ENCODE data around the gene NEURL1B. TPM values are rescaled to one million over a fixed set of nuclear protein-coding genes. Genes with fewer than 3 reads are reported as not detected.

The NEURL1B gene
- polyA plus RNA-seq, 1 donor (not counting 4 experiments of a cell fraction or from before 2014, with no cell fraction given), result 0.43 TPM

GRCh38 chr5:172726966-172727365 is 85.9 kb downstream of the NEURL1B start:
- no peak overlapping the region for H3K27ac ChIP-seq (ENCODE audit: control insufficient read depth, insufficient read depth, low read length)
- no peaks in the 10 kb centered on the region for H3K79me2 ChIP-seq (ENCODE audit: control insufficient read depth, insufficient read depth, low read length)
- no peak overlapping the region for H3K9ac ChIP-seq (ENCODE audit: control insufficient read depth, extremely low read depth, insufficient read depth, low read length)
- H3K4me1 ChIP-seq (ENCODE audit: control insufficient read depth, extremely low read depth, insufficient read depth, low read length), result peaks cover 10% of the 10 kb centered on the region
- H3K4me3 ChIP-seq (ENCODE audit: control insufficient read depth in 2 of 3, extremely low read depth in 1 of 3, insufficient read depth in 2 of 3, low read depth in 1 of 3, low read length in 3 of 3), result no peak overlapping the region
- peaks cover 11% of the 10 kb centered on the region for H3K27me3 ChIP-seq (ENCODE audit: control insufficient read depth, extremely low read depth, insufficient read depth, low read length)
- no peaks in the 10 kb centered on the region for H3K36me3 ChIP-seq (ENCODE audit: control insufficient read depth in 2 of 2, extremely low read depth in 1 of 2, insufficient read depth in 2 of 2, low read length in 2 of 2)
- FAIRE-seq (no peak), DNase-seq (ENCODE audit: low read depth, low spot score) (no peak)
- no peaks in the 10 kb centered on the region for H3K9me1 ChIP-seq (ENCODE audit: control insufficient read depth, extremely low read depth, insufficient read depth, low read length)
- H2AFZ ChIP-seq (ENCODE audit: control insufficient read depth, low read length), result no peak overlapping the region
- no peak overlapping the region for H3K4me2 ChIP-seq (ENCODE audit: control insufficient read depth, extremely low read depth, insufficient read depth, low read depth, low read length)
- no peaks in the 10 kb centered on the region for H4K20me1 ChIP-seq (ENCODE audit: control insufficient read depth, extremely low read depth, insufficient read depth, low read length)
- no peaks in the 10 kb centered on the region for H3K9me3 ChIP-seq (ENCODE audit: control insufficient read depth, low read depth, low read length)
- dilution Hi-C loops (cut with MboI; ENCODE audit: extremely low pct_ligation_motif_present, low sequenced_read_pairs), result no loop called here
- TF ChIP-seq CTCF (optimal IDR thresholded peaks at IDR 0.05 in 1 of 3, IDR thresholded peaks at IDR 0.05 in 1 of 3, conservative IDR thresholded peaks at IDR 0.05 in 1 of 3; ENCODE audit: extremely low read depth in 1 of 3, insufficient read depth in 2 of 3, low read length in 3 of 3), result no peak
- no peak for TF ChIP-seq EZH2 (IDR thresholded peaks at IDR 0.05; ENCODE audit: low read length)

- Histone ChIP-seq H3K27ac (ENCODE audit: control insufficient read depth, insufficient read depth, low read length) (no peak overlapping the region), H3K9me1 (ENCODE audit: control insufficient read depth, extremely low read depth, insufficient read depth, low read length) (no peaks in the 10 kb centered on the region)
- FAIRE-seq, result no peak
These were observed 86.5 kb downstream of the NEURL1B start for GRCh38 chr5:172727551-172727950.

More at GRCh38 chr5:172727551-172727950, 86.5 kb downstream of the NEURL1B start:
- no peak overlapping the region for H3K4me3 ChIP-seq (ENCODE audit: control insufficient read depth in 2 of 3, extremely low read depth in 1 of 3, insufficient read depth in 2 of 3, low read depth in 1 of 3, low read length in 3 of 3)
- dilution Hi-C loops (cut with MboI; ENCODE audit: extremely low pct_ligation_motif_present, low sequenced_read_pairs), result no loop called here
- no peaks in the 10 kb centered on the region for H3K79me2 ChIP-seq (ENCODE audit: control insufficient read depth, insufficient read depth, low read length)
- no peaks in the 10 kb centered on the region for H3K9me3 ChIP-seq (ENCODE audit: control insufficient read depth, low read depth, low read length)
- no peaks in the 10 kb centered on the region for H3K36me3 ChIP-seq (ENCODE audit: control insufficient read depth in 2 of 2, extremely low read depth in 1 of 2, insufficient read depth in 2 of 2, low read length in 2 of 2)
- TF ChIP-seq EZH2 (IDR thresholded peaks at IDR 0.05; ENCODE audit: low read length), result no peak
- no peak for TF ChIP-seq CTCF (optimal IDR thresholded peaks at IDR 0.05 in 1 of 3, IDR thresholded peaks at IDR 0.05 in 1 of 3, conservative IDR thresholded peaks at IDR 0.05 in 1 of 3; ENCODE audit: extremely low read depth in 1 of 3, insufficient read depth in 2 of 3, low read length in 3 of 3)
- H4K20me1 ChIP-seq (ENCODE audit: control insufficient read depth, extremely low read depth, insufficient read depth, low read length), result no peaks in the 10 kb centered on the region
- peaks cover 5% of the 10 kb centered on the region for H3K27me3 ChIP-seq (ENCODE audit: control insufficient read depth, extremely low read depth, insufficient read depth, low read length)
- DNase-seq (ENCODE audit: low read depth, low spot score), result no peak
- H3K4me1 ChIP-seq (ENCODE audit: control insufficient read depth, extremely low read depth, insufficient read depth, low read length), result peaks cover 15% of the 10 kb centered on the region
- no peak overlapping the region for H2AFZ ChIP-seq (ENCODE audit: control insufficient read depth, low read length)
- no peak overlapping the region for H3K4me2 ChIP-seq (ENCODE audit: control insufficient read depth, extremely low read depth, insufficient read depth, low read depth, low read length)
- H3K9ac ChIP-seq (ENCODE audit: control insufficient read depth, extremely low read depth, insufficient read depth, low read length), result no peak overlapping the region

Measured in keratinocyte (primary cell).